Astrocyte (in vitro differentiated cells and primary cell): ENCODE measurements around the gene SYT2.

ENCODE experiments used
- EZH2 ChIP-seq: IDR thresholded peaks from 2 replicates; pipeline ENCODE4 v1.6.1; 2012; ENCODE audit warnings: mild to moderate bottlenecking, low read length, inconsistent platforms; ENCODE audit not compliant: insufficient read depth
- TF ChIP-seq, protein P1 (sequence below): IDR thresholded peaks from 2 replicates; pipeline ENCODE4 v1.5.1; 2011; ENCODE audit warnings: low read depth, mild to moderate bottlenecking, inconsistent platforms, low read length, moderate library complexity; ENCODE audit not compliant: insufficient read depth

DNA sequence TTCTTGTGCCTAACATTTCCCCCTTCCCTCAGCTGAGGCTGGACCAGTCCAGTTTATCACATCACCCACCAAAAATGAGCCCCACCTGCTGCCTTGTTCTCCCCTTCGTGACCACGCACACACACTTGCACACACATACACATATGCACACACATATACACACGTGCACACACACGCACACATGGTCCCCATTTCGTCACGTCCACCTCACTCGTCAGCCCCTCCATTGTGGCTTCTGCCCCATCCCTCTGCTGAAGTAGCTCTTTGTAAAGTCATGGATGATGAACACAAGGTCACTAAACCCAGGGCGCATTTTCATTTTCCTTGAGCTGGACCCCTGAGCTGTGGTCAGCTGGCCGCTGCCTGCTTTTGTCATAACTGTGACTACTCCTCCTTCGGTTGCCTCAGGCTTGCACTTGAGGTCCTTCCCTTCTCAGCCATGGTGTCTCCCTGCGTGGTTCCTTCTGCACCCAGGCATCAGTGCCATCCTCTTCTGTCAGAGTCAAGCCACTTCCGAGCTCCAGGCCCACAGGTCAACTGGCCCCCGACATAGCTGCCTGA, 93.8 kb downstream of the SYT2 start:
- TF ChIP-seq, protein P1, sequence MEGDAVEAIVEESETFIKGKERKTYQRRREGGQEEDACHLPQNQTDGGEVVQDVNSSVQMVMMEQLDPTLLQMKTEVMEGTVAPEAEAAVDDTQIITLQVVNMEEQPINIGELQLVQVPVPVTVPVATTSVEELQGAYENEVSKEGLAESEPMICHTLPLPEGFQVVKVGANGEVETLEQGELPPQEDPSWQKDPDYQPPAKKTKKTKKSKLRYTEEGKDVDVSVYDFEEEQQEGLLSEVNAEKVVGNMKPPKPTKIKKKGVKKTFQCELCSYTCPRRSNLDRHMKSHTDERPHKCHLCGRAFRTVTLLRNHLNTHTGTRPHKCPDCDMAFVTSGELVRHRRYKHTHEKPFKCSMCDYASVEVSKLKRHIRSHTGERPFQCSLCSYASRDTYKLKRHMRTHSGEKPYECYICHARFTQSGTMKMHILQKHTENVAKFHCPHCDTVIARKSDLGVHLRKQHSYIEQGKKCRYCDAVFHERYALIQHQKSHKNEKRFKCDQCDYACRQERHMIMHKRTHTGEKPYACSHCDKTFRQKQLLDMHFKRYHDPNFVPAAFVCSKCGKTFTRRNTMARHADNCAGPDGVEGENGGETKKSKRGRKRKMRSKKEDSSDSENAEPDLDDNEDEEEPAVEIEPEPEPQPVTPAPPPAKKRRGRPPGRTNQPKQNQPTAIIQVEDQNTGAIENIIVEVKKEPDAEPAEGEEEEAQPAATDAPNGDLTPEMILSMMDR = no peak
- no peak for TF ChIP-seq EZH2
